HepG2 (cell line): ENCODE measurements around the gene HMGN4. TPM values are rescaled to one million over a fixed set of nuclear protein-coding genes. Genes with fewer than 3 reads are reported as not detected.

Experiments used
- BHLHE40 ChIP-seq: IDR thresholded peaks from 2 replicates; pipeline ENCODE4 v1.6.1; 2011; ENCODE audit warnings: low read length, improper control_type of control experiment
- ELF3 ChIP-seq: IDR thresholded peaks from 2 replicates; pipeline ENCODE4 v1.6.1; 2016; ENCODE audit warnings: missing genetic modification reagents, missing compliant biosample characterization
- ETV5 ChIP-seq: IDR thresholded peaks from 2 replicates; pipeline ENCODE4 v1.6.1; 2018; ENCODE audit warnings: missing biosample characterization, missing genetic modification reagents, inconsistent platforms, borderline replicate concordance
- MEIS1 ChIP-seq: sonication (generic); formaldehyde crosslinking; IDR thresholded peaks from 2 replicates; pipeline ENCODE4 v1.9.0; 2021; ENCODE audit warnings: mild to moderate bottlenecking, missing genetic modification reagents, moderate library complexity, borderline replicate concordance
- MIER2 ChIP-seq: IDR thresholded peaks from 2 replicates; pipeline ENCODE4 v1.6.1; 2016; ENCODE audit warnings: missing biosample characterization, missing genetic modification reagents
- POGZ ChIP-seq: sonication (generic); formaldehyde crosslinking; IDR thresholded peaks from 2 replicates; pipeline ENCODE4 v1.4.0; 2020; ENCODE audit warnings: mild to moderate bottlenecking, missing genetic modification reagents
- TBX3 ChIP-seq: fragments of 450-650 bp; IDR thresholded peaks from 2 replicates; pipeline ENCODE4 v1.6.1; 2017; ENCODE audit warnings: antibody characterized with exemption, mild to moderate bottlenecking, inconsistent platforms, borderline replicate concordance
- U2AF2 ChIP-seq: fragments of 200-400 bp; formaldehyde crosslinking; IDR thresholded peaks from 2 replicates; pipeline ENCODE4 v1.6.1; 2017; ENCODE audit warnings: low read depth, mild to moderate bottlenecking, low read length
- ZNF143 ChIP-seq: sonication (generic); formaldehyde crosslinking; IDR thresholded peaks from 2 replicates; pipeline ENCODE4 v1.4.0; 2020; ENCODE audit warnings: missing genetic modification reagents
- ZNF234 ChIP-seq: sonication (generic); formaldehyde crosslinking; conservative IDR thresholded peaks from 2 replicates; pipeline ENCODE4 v1.5.1; 2020; ENCODE audit warnings: mild to moderate bottlenecking, missing genetic modification reagents
- ZNF253 ChIP-seq: sonication (generic); formaldehyde crosslinking; IDR thresholded peaks from 2 replicates; pipeline ENCODE4 v1.8.0; 2022; ENCODE audit warnings: mild to moderate bottlenecking, missing genetic modification reagents, borderline replicate concordance
- ZNF367 ChIP-seq: sonication (generic); formaldehyde crosslinking; IDR thresholded peaks from 2 replicates; pipeline ENCODE4 v1.4.0; 2020; ENCODE audit warnings: missing genetic modification reagents, borderline replicate concordance
- polyA plus RNA-seq, 8 experiments: library from polyadenylated mRNA; depleted of rRNA in 3 of 8; stranded (reverse) in 7 of 8; unstranded in 1 of 8; fragments of >200 nt; fragmentation: Illumina TruSeq in 4 of 8; extraction: Trizol in 4 of 8; gene quantifications; 2 replicates each; pipeline versions ENCODE4 v1.2.1 to v1.2.3, GENCODE V29; 2011 to 2016; ENCODE audit warnings: low read depth in 4 of 8, missing spikeins in 1 of 8, mixed read lengths in 1 of 8; ENCODE audit not compliant: insufficient read depth in 1 of 8
- total RNA-seq, 5 experiments: library from RNA; depleted of rRNA; stranded (reverse); fragments of >200 nt; fragmentation: Illumina TruSeq; extraction: Trizol; gene quantifications; 2 replicates each; pipeline ENCODE4 v1.2.3, GENCODE V29; 2016; ENCODE audit warnings: low read depth in 1 of 5
- TF ChIP-seq, protein P1 (sequence below): sonication (generic); formaldehyde crosslinking; IDR thresholded peaks from 2 replicates; pipeline ENCODE4 v1.4.0; 2020; ENCODE audit warnings: mild to moderate bottlenecking, missing genetic modification reagents
- TF ChIP-seq, protein P2 (sequence below): sonication (generic); formaldehyde crosslinking; IDR thresholded peaks from 2 replicates; pipeline ENCODE4 v1.4.0; 2020; ENCODE audit warnings: missing genetic modification reagents
- TF ChIP-seq, protein P3 (sequence below): sonication (generic); formaldehyde crosslinking; IDR thresholded peaks from 2 replicates; pipeline ENCODE4 v1.9.0; 2022; ENCODE audit warnings: low read depth, missing genetic modification reagents

Gene HMGN4
- total and polyA plus RNA-seq, 2 of the 13 experiments (the other 11 are each of a cell fraction or from before 2014, with no cell fraction given): 39.9 to 52.1 TPM

DNA sequence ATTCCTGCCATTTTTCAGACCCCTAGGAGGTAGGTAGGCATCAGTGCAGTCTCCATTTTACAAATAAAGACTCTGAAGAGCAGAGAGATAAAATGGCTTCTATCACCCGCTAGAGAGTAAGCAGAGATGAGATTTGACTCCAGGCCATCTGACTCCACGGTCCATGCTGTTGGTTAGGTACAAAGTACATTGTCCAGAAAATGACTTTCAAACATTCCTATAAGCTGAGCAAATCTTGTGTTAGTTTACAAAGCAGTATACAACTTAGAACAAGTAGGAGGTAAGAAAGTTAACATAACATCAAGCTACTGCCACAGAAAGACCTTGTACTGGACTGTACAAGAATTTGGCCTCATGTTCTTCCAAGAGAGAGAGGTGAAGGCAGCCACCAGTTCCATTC, 23.2 kb upstream of the HMGN4 start (continued):
- TF ChIP-seq, protein P1, sequence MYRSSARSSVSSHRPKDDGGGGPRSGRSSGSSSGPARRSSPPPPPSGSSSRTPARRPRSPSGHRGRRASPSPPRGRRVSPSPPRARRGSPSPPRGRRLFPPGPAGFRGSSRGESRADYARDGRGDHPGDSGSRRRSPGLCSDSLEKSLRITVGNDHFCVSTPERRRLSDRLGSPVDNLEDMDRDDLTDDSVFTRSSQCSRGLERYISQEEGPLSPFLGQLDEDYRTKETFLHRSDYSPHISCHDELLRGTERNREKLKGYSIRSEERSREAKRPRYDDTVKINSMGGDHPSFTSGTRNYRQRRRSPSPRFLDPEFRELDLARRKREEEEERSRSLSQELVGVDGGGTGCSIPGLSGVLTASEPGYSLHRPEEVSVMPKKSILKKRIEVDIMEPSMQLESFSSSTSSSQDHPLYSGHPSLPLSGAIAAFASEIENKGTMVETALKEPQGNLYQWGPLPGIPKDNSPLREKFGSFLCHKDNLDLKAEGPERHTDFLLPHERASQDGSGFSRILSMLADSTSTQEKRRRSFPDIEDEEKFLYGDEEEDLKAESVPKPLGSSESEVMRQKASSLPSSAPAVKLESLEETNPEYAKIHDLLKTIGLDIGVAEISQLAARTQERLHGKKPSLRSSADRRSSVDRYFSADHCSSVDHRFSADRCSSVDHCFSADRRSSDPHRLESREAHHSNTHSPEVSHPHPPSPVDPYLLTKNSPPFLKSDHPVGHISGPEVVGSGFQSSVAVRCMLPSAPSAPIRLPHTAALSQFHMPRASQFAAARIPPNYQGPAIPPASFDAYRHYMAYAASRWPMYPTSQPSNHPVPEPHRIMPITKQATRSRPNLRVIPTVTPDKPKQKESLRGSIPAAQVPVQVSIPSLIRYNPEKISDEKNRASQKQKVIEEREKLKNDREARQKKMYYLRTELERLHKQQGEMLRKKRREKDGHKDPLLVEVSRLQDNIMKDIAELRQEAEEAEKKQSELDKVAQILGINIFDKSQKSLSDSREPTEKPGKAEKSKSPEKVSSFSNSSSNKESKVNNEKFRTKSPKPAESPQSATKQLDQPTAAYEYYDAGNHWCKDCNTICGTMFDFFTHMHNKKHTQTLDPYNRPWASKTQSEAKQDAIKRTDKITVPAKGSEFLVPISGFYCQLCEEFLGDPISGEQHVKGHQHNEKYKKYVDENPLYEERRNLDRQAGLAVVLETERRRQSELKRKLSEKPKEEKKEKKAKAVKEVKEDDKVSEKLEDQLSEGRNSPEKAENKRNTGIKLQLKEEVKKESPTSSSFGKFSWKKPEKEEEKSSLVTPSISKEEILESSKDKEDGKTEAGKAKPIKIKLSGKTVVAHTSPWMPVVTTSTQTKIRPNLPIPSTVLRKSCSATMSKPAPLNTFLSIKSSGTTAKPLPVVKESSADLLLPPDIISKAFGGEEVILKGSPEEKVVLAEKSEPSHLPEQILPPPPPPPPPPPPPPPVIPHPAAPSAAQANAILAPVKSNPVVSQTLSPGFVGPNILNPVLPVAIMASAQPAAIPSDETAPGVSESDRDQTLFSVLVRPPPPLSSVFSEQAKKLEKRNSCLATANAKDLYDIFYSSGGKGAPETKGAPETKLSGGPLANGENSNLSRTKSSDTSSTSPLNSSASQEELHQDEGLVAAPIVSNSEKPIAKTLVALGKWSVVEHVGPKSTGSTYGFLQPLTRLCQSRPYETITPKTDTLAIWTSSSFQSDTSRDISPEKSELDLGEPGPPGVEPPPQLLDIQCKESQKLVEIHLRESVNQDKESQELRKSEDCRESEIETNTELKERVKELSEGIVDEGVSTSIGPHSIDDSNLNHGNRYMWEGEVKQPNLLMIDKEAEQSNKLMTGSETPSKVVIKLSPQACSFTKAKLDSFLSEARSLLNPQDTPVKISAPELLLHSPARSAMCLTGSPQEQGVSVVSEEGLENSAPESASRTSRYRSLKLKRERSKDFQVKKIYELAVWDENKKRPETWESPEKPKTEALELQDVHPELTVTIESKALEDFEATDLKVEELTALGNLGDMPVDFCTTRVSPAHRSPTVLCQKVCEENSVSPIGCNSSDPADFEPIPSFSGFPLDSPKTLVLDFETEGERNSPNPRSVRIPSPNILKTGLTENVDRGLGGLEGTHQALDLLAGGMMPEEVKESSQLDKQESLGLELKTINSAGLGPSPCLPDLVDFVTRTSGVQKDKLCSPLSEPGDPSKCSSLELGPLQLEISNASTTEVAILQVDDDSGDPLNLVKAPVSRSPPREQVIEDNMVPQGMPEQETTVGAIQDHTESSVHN (CRISPR knock-in tag): no peak
- TF ChIP-seq, protein P2, sequence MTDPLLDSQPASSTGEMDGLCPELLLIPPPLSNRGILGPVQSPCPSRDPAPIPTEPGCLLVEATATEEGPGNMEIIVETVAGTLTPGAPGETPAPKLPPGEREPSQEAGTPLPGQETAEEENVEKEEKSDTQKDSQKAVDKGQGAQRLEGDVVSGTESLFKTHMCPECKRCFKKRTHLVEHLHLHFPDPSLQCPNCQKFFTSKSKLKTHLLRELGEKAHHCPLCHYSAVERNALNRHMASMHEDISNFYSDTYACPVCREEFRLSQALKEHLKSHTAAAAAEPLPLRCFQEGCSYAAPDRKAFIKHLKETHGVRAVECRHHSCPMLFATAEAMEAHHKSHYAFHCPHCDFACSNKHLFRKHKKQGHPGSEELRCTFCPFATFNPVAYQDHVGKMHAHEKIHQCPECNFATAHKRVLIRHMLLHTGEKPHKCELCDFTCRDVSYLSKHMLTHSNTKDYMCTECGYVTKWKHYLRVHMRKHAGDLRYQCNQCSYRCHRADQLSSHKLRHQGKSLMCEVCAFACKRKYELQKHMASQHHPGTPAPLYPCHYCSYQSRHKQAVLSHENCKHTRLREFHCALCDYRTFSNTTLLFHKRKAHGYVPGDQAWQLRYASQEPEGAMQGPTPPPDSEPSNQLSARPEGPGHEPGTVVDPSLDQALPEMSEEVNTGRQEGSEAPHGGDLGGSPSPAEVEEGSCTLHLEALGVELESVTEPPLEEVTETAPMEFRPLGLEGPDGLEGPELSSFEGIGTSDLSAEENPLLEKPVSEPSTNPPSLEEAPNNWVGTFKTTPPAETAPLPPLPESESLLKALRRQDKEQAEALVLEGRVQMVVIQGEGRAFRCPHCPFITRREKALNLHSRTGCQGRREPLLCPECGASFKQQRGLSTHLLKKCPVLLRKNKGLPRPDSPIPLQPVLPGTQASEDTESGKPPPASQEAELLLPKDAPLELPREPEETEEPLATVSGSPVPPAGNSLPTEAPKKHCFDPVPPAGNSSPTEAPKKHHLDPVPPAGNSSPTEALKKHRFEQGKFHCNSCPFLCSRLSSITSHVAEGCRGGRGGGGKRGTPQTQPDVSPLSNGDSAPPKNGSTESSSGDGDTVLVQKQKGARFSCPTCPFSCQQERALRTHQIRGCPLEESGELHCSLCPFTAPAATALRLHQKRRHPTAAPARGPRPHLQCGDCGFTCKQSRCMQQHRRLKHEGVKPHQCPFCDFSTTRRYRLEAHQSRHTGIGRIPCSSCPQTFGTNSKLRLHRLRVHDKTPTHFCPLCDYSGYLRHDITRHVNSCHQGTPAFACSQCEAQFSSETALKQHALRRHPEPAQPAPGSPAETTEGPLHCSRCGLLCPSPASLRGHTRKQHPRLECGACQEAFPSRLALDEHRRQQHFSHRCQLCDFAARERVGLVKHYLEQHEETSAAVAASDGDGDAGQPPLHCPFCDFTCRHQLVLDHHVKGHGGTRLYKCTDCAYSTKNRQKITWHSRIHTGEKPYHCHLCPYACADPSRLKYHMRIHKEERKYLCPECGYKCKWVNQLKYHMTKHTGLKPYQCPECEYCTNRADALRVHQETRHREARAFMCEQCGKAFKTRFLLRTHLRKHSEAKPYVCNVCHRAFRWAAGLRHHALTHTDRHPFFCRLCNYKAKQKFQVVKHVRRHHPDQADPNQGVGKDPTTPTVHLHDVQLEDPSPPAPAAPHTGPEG (CRISPR knock-in tag): no peak
- TF ChIP-seq, protein P3, sequence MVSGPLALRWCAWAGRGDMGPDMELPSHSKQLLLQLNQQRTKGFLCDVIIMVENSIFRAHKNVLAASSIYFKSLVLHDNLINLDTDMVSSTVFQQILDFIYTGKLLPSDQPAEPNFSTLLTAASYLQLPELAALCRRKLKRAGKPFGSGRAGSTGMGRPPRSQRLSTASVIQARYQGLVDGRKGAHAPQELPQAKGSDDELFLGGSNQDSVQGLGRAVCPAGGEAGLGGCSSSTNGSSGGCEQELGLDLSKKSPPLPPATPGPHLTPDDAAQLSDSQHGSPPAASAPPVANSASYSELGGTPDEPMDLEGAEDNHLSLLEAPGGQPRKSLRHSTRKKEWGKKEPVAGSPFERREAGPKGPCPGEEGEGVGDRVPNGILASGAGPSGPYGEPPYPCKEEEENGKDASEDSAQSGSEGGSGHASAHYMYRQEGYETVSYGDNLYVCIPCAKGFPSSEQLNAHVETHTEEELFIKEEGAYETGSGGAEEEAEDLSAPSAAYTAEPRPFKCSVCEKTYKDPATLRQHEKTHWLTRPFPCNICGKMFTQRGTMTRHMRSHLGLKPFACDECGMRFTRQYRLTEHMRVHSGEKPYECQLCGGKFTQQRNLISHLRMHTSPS (CRISPR knock-in tag): 0 out of 2 replicates have a peak, but pooled peaks have one; percentile 16
- TF ChIP-seq U2AF2: no peak
- peak; percentile 52; the same call in 1 of the 2 replicates for TF ChIP-seq ELF3
- TF ChIP-seq ZNF234 (CRISPR knock-in tag): no peak
- TF ChIP-seq BHLHE40: no peak
- no peak for TF ChIP-seq ZNF367 (CRISPR knock-in tag)
- TF ChIP-seq POGZ (CRISPR knock-in tag): peak; percentile 89
- no peak for TF ChIP-seq ZNF143 (CRISPR knock-in tag)
- no peak for TF ChIP-seq ETV5
- 0 out of 2 replicates have a peak, but pooled peaks have one; percentile 29 for TF ChIP-seq MEIS1
- no peak for TF ChIP-seq TBX3
- no peak for TF ChIP-seq MIER2 (CRISPR knock-in tag)
- TF ChIP-seq ZNF253 (CRISPR knock-in tag): no peak
